Neural progenitor cell (in vitro differentiated cells): ENCODE results near the gene KCNB1. TPM values are rescaled to one million over a fixed set of nuclear protein-coding genes. Genes with fewer than 3 reads are reported as not detected.

Experiments used
- DNase-seq: peaks from one replicate; pipeline ENCODE4 v3.0.0-alpha.2; 2016; ENCODE audit warnings: low spot score
- H2AFZ ChIP-seq: fragments of 200-600 bp; sonication (generic); replicated peaks from 2 replicates; pipeline ENCODE4 v1.6.1; 2016; ENCODE audit warnings: antibody characterized with exemption
- H3F3A ChIP-seq: fragments of 200-600 bp; sonication (generic); 2 replicates; pipeline ENCODE4 v1.6.1; 2016; ENCODE audit warnings: antibody characterized with exemption, low read depth
- H3K27ac ChIP-seq: fragments of 200-600 bp; sonication (generic); 2 replicates; pipeline ENCODE4 v1.5.1; 2016; ENCODE audit warnings: mild to moderate bottlenecking
- H3K27me3 ChIP-seq: fragments of 200-600 bp; sonication (generic); 2 replicates; pipeline ENCODE4 v1.6.1; 2016; ENCODE audit warnings: mild to moderate bottlenecking, moderate library complexity
- H3K36me3 ChIP-seq: fragments of 200-600 bp; sonication (generic); 2 replicates; pipeline ENCODE4 v1.5.1; 2016
- H3K4me1 ChIP-seq: fragments of 200-600 bp; sonication (generic); 2 replicates; pipeline ENCODE4 v1.6.1; 2016; ENCODE audit warnings: mixed run types
- H3K4me2 ChIP-seq: fragments of 200-600 bp; sonication (generic); 2 replicates; pipeline ENCODE4 v1.6.1; 2016
- H3K4me3 ChIP-seq: fragments of 200-600 bp; sonication (generic); 2 replicates; pipeline ENCODE4 v1.5.1; 2016
- H3K79me2 ChIP-seq: fragments of 200-600 bp; sonication (generic); 2 replicates; pipeline ENCODE4 v1.6.1; 2016; ENCODE audit warnings: low read depth
- H3K9ac ChIP-seq: fragments of 200-600 bp; sonication (generic); 2 replicates; pipeline ENCODE4 v1.6.1; 2016
- H3K9me3 ChIP-seq: fragments of 200-600 bp; sonication (generic); 2 replicates; pipeline ENCODE4 v1.5.1; 2016; ENCODE audit warnings: low read depth
- H4K20me1 ChIP-seq: fragments of 200-600 bp; sonication (generic); 2 replicates; pipeline ENCODE4 v1.6.1; 2016; ENCODE audit warnings: low read depth
- H3K27ac Mint-ChIP-seq: 3 replicates; pipeline ENCODE4 v1.8.0; 2021; ENCODE audit warnings: mixed read lengths
- H3K27me3 Mint-ChIP-seq: 2 replicates; pipeline ENCODE4 v1.8.0; 2022; ENCODE audit warnings: low read depth, mild to moderate bottlenecking, inconsistent platforms, moderate library complexity, mixed read lengths; ENCODE audit not compliant: insufficient read depth
- H3K36me3 Mint-ChIP-seq: 3 replicates; pipeline ENCODE4 v1.8.0; 2021; ENCODE audit warnings: mixed read lengths
- H3K4me1 Mint-ChIP-seq: 3 replicates; pipeline ENCODE4 v1.8.0; 2021; ENCODE audit warnings: mixed read lengths
- H3K4me3 Mint-ChIP-seq: 3 replicates; pipeline ENCODE4 v1.8.0; 2021; ENCODE audit warnings: mild to moderate bottlenecking, moderate library complexity, mixed read lengths
- H3K9me3 Mint-ChIP-seq: 3 replicates; pipeline ENCODE4 v1.8.0; 2020; ENCODE audit warnings: mixed read lengths
- CTCF ChIP-seq: fragments of 200-600 bp; sonication (generic); IDR thresholded peaks from 2 replicates; pipeline ENCODE4 v1.5.1; 2017; ENCODE audit warnings: antibody characterized with exemption, mild to moderate bottlenecking
- EZH2 ChIP-seq: fragments of 200-600 bp; sonication (generic); IDR thresholded peaks from 2 replicates; pipeline ENCODE4 v1.6.1; 2017; ENCODE audit warnings: antibody characterized with exemption, mild to moderate bottlenecking, moderate library complexity
- EZH2phosphoT487 ChIP-seq: fragments of 200-600 bp; sonication (generic); IDR thresholded peaks from 2 replicates; pipeline ENCODE4 v1.6.1; 2017; ENCODE audit warnings: antibody characterized with exemption
- total RNA-seq: library from RNA; depleted of rRNA; stranded (reverse); fragments of >200 nt; gene quantifications from 2 replicates; pipeline ENCODE4 v1.2.3, GENCODE V29; 2015; ENCODE audit warnings: low replicate concordance

The KCNB1 gene
- total RNA-seq, 1 donor from 2014 or later, result 0.97 TPM

- Histone ChIP-seq H3F3A (no peaks in the 10 kb centered on the region), H3K4me1 (no peaks in the 10 kb centered on the region), H3K27me3 (no peaks in the 10 kb centered on the region), H3K79me2 (no peaks in the 10 kb centered on the region), H3K36me3 (no peaks in the 10 kb centered on the region), H3K9ac (no peak overlapping the region), H2AFZ (no peak overlapping the region), H3K9me3 (no peaks in the 10 kb centered on the region), H3K4me2 (no peak overlapping the region), H3K27ac (no peak overlapping the region), H4K20me1 (no peaks in the 10 kb centered on the region), H3K4me3 (no peak overlapping the region)
- Mint-ChIP-seq H3K4me3 (no peak overlapping the region), H3K27me3 (peaks cover 4% of the 10 kb centered on the region), H3K9me3 (no peaks in the 10 kb centered on the region), H3K27ac (no peak overlapping the region), H3K36me3 (no peaks in the 10 kb centered on the region), H3K4me1 (peaks cover under 1% of the 10 kb centered on the region)
- TF ChIP-seq EZH2phosphoT487 (no peak), CTCF (no peak), EZH2 (no peak)
- no peak for DNase-seq
Measured at GRCh38 chr20:49392745-49393144, 89.7 kb downstream of the KCNB1 start.

GRCh38 chr20:49391404-49392245 lies 90.8 kb downstream of the KCNB1 start:
- Histone ChIP-seq H3F3A (no peaks in the 10 kb centered on the region), H3K4me2 (no peak overlapping the region), H3K27ac (no peak overlapping the region), H3K27me3 (no peaks in the 10 kb centered on the region), H3K4me3 (no peak overlapping the region), H4K20me1 (no peaks in the 10 kb centered on the region), H3K36me3 (no peaks in the 10 kb centered on the region), H3K4me1 (no peaks in the 10 kb centered on the region), H2AFZ (no peak overlapping the region), H3K9ac (no peak overlapping the region), H3K79me2 (no peaks in the 10 kb centered on the region), H3K9me3 (no peaks in the 10 kb centered on the region)
- Mint-ChIP-seq H3K4me3 (no peak overlapping the region), H3K36me3 (no peaks in the 10 kb centered on the region), H3K27me3 (peaks cover 4% of the 10 kb centered on the region), H3K9me3 (no peaks in the 10 kb centered on the region), H3K4me1 (peaks cover 6% of the 10 kb centered on the region), H3K27ac (no peak overlapping the region)
- no peak for DNase-seq
- no peak for TF ChIP-seq CTCF
- TF ChIP-seq EZH2phosphoT487, result no peak
- TF ChIP-seq EZH2, result no peak

- H3K36me3 ChIP-seq, result no peaks in the 10 kb centered on the region
- no peaks in the 10 kb centered on the region for H3K9me3 ChIP-seq
- H3K4me2 ChIP-seq, result no peak overlapping the region
- H3K4me3 Mint-ChIP-seq, result no peak overlapping the region
- no peaks in the 10 kb centered on the region for H3K79me2 ChIP-seq
- H3K27me3 Mint-ChIP-seq, result peaks cover 4% of the 10 kb centered on the region
- H3K36me3 Mint-ChIP-seq, result no peaks in the 10 kb centered on the region
- peaks cover 6% of the 10 kb centered on the region for H3F3A ChIP-seq
- H3K9me3 Mint-ChIP-seq, result no peaks in the 10 kb centered on the region
- TF ChIP-seq CTCF, result no peak
- no peak for TF ChIP-seq EZH2phosphoT487
- TF ChIP-seq EZH2, result no peak
- no peak for DNase-seq
- peaks cover 3% of the 10 kb centered on the region for H3K4me1 ChIP-seq
- H3K4me1 Mint-ChIP-seq, result peaks cover 9% of the 10 kb centered on the region
- H3K27me3 ChIP-seq, result no peaks in the 10 kb centered on the region
- no peak overlapping the region for H3K27ac ChIP-seq
- H3K9ac ChIP-seq, result no peak overlapping the region
- no peak overlapping the region for H2AFZ ChIP-seq
- no peak overlapping the region for H3K4me3 ChIP-seq
- no peak overlapping the region for H3K27ac Mint-ChIP-seq
- H4K20me1 ChIP-seq, result no peaks in the 10 kb centered on the region
Measured at GRCh38 chr20:49389854-49390253, 92.6 kb downstream of the KCNB1 start.
